GM19025 (cell line): Measurements from ENCODE around the gene SCAMP2.

Experiments
- ATAC-seq: cut with Tn5 transposase; IDR thresholded peaks from one replicate; pipeline ENCODE4 v1.9.1; 2021; ENCODE audit warnings: mild to moderate bottlenecking, low read depth, moderate library complexity; ENCODE audit not compliant: unreplicated experiment

SCAMP2 gene

GRCh38 chr15:74864296-74864695 lies 8.9 kb downstream of the SCAMP2 start:
- ATAC-seq: no peak

GRCh38 chr15:74863239-74864056 lies 9.7 kb downstream of the SCAMP2 start:
- no peak for ATAC-seq

- no peak for ATAC-seq
Measured at GRCh38 chr15:74858369-74858740, 14.8 kb downstream of the SCAMP2 start.

GRCh38 chr15:74857671-74858368 lies 15.3 kb downstream of the SCAMP2 start:
- ATAC-seq: peak; percentile 15

- ATAC-seq: peak; percentile 66
Measured at GRCh38 chr15:74857082-74857655, 16.0 kb downstream of the SCAMP2 start.

GRCh38 chr15:74856537-74856936 lies 16.6 kb downstream of the SCAMP2 start:
- ATAC-seq: no peak

GRCh38 chr15:74855857-74856256 lies 17.3 kb downstream of the SCAMP2 start:
- ATAC-seq: no peak

GRCh38 chr15:74854453-74855022 lies 18.6 kb downstream of the SCAMP2 start:
- ATAC-seq: no peak

GRCh38 chr15:74851960-74852359 lies 21.2 kb downstream of the SCAMP2 start:
- ATAC-seq: no peak

- no peak for ATAC-seq
Measured at GRCh38 chr15:74850393-74850792, 22.8 kb downstream of the SCAMP2 start.

- no peak for ATAC-seq
Measured at GRCh38 chr15:74847432-74847831, 25.7 kb downstream of the SCAMP2 start.

- no peak for ATAC-seq
Measured at GRCh38 chr15:74845581-74845980, 27.6 kb downstream of the SCAMP2 start.

GRCh38 chr15:74845208-74845568 lies 28.0 kb downstream of the SCAMP2 start:
- ATAC-seq: no peak

GRCh38 chr15:74844319-74845207 lies 28.6 kb downstream of the SCAMP2 start:
- no peak for ATAC-seq

- no peak for ATAC-seq
Measured at GRCh38 chr15:74843891-74844299, 29.3 kb downstream of the SCAMP2 start.

GRCh38 chr15:74843445-74843828 lies 29.7 kb downstream of the SCAMP2 start:
- no peak for ATAC-seq

- peak; percentile 86 for ATAC-seq
Measured at GRCh38 chr15:74842581-74843444, 30.4 kb downstream of the SCAMP2 start, which contains the start of gene ULK3. Gene ULK3 (minus strand): TSS chr15:74843156. CDS start chr15:74843105, 51 bp downstream.

GRCh38 chr15:74841891-74842373 lies 31.2 kb downstream of the SCAMP2 start:
- ATAC-seq: no peak
